NCI-H2107 treated with DMSO at 0.1 percent for 48 hours (cell line): ENCODE results near the gene ERC2.

Source experiments
- DNase-seq: peaks from one replicate; lab custom pipeline; 2025; ENCODE audit not compliant: unreplicated experiment; lab: John Stamatoyannopoulos, UW

The ERC2 gene

DNA sequence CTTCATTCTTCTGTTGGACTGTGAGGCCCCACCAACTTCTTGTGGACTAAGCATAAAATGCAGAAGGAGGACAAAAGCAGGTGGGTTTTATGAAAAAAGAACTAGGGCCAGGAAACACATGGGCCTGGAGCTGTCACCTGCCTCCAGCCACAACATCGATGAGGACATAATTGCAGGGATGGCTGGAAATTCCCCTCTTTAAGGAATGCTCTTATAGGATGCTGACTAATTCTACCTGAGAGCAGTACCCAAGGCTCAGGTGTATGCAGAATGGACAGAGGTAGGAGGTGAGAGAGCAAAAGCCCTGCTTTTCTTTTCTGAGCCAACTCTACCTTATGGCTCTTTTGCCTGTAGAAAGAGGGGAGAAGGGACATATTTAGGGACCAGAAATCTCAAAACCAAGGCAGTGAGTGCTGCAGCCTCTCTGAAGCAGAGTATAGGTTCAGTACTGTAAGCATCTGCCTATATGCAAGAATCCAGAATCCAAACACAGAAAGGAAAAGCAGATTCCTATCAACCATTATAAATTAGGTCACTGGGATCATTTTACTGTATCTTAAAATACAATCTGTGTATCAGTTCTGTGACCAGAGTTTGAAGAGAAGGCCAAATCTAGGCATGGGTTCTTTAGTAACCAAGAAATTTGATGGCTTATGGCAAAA, 775.8 kb downstream of the ERC2 start:
- DNase-seq = no peak

DNA sequence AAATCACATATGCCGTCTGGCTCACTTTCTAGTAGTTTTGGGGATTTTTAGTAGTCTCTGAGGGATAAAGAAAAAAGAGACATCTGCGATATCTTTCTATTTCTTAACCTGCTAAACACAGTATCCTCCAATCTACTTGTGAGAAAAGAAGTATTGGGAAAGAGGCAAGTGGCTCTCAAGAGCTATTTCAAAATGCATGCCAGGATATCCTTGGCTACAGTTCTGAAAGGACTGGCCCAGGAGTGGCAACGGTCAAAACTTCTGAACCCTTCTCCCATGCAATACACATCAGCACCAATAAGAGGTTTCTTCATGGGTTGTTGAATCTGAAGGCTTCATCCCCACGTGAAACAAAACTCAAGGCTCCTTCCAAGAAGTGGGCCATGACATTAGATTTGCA, 777.1 kb downstream of the ERC2 start:
- no peak for DNase-seq

DNA sequence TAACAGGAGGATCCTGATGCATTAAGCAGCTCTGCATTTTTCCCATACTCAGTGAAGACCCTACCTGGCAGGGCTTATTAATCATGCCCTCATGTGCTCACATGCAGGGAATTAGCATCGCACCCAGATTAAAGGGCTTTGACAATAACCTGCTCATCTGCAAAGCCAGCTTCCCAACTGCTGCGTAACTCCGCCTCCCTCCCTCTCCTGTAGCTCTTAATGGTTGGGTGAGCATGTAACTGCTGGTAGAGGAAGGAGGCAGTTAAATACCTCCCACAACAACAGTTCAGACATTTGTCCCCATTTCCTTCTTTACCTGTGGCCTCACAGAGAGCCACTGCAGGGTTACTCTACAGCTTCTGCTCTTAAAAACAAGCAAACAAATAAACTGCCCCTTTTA, 777.5 kb downstream of the ERC2 start:
- peak; percentile 31 for DNase-seq

DNA sequence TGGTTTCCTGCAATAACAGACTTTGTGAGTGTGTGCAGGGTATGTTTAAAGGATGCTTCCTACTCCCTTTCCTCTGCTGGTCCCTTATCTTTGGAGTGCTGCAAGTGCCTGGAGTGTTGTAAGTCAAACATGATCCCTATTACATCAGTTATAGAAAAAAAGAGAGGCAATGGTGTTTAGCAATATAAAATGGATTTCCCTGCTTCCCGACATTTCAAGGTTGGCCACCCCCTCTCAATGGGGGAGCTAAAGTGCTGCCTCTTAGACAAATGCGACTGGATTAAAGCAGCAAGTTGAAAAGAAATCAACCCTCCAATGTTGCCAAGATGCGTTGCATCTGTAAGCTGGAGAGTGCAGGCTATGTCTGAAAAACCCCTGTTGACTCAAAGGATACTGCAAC, 778.1 kb downstream of the ERC2 start:
- peak; percentile 5 for DNase-seq

DNA sequence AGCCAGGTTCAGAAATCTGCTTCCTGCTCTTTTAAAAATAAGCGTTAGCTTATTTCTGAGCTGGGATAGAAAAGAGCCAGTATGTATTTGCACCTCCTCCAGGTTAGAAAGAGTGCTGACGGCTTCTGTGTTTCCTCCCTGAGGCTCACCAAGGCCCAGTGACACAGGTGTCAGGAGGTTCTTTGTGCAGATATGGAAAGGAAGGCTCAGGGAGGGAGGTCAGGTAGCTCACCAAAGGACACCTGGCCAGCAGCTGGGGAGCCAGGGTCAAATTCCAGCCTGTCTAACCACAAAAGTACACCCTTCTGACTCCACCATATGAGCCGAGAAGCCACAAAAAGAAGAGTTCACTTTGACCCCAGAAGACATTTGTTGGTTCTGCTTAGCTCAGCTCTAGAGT, 780.1 kb downstream of the ERC2 start:
- DNase-seq = no peak

DNA sequence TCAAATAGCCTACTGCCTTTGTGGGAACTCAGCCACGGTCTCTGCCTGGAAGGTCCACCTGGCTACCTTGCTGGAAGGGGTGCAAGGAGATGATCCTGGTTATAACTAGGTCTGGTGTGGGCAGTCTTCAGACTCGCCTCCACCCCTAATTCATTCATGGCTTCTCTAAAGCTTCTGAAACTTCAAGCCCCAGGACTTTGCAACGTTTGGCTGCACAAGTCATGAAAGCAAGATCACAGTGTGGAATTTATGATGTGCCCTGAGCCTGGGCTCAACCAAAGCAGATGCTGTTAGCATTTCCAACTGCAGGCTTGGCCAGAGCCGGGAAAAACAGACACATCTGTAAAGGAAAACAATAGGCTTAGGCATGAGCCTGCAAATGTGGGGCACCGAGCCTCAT, 780.7 kb downstream of the ERC2 start:
- DNase-seq = no peak

DNA sequence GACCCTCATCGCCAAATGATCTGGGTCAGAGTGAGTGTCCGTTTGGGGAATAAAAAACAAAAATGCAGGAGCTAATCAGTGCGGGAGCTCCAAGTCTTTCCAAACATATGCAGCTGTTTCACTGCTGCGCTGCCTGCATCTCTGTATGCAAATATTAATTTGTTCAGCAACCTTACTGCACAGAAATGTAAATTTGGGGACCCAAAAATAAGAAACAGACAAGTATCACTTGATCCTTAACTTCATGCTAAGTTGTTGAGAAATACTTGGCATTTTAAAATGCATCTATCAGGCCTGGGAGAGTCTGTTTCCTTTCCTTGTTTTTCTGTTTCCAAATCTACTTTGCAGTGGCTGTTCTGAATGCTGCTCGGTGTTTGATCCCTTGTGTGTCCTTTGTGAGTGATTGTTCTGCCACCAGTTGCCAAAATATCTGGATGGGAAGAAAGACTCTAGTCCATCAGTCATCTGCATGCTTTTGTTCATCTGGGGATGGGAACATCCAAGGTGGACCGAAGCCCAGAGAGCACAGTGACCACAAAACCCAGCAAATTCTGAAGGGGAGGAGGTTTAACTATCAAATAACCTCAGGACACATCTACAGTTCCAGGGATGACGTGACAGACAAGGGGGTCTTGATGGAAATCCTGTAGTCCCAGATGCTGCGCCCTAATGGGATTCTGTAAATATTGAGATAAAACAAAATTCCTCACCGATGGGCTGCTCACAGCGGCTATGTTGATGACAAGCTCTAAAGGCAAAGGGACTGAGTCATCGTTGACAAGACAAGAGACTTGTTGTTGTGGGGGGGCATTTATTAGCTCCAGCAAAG, 781.6 kb downstream of the ERC2 start:
- DNase-seq = no peak

DNA sequence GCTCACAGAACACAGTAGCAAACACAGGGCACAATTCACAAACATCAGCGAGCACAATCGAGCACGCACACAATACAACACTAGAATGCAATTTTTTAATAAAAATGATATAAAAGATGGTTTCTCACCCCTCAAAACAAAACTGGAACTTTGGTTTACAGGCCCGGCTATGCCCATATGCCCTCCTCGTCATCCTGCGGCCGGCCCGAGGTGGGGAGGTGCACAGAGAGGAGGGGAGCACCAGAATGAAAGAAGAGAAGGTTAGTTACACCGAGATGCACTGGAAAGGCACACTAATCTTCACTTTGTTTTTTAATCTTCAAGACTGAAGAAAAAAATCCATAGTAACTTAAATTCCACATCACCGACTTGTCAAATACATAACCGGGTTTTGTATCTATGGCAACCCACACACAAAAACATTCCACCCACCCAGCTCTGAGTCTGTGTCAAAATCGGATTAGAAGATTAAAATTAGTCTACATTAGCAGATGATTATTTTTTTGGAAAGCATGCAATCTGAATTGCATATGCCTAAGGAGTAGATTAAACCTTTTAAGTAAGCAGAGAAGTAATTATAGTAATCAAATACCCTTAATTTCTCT, 784.5 kb downstream of the ERC2 start:
- DNase-seq = no peak

DNA sequence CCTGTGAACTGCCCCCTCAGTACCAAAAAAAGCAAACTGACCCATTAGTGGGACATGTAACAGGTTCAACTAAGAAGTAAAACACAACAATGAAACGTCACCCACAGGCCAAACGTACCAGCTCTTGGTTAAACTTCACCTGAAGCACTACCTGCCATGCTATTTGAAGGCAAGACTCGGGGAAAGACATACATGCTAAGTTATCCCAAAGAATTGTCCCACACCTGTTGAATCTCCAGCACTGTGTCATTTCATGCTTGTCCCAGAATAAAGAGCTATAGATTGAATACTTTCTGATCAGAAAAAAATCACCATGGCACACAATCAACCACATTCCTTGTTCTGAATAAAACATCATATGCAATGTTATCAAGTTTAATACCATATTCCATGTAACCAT, 785.8 kb downstream of the ERC2 start:
- no peak for DNase-seq

DNA sequence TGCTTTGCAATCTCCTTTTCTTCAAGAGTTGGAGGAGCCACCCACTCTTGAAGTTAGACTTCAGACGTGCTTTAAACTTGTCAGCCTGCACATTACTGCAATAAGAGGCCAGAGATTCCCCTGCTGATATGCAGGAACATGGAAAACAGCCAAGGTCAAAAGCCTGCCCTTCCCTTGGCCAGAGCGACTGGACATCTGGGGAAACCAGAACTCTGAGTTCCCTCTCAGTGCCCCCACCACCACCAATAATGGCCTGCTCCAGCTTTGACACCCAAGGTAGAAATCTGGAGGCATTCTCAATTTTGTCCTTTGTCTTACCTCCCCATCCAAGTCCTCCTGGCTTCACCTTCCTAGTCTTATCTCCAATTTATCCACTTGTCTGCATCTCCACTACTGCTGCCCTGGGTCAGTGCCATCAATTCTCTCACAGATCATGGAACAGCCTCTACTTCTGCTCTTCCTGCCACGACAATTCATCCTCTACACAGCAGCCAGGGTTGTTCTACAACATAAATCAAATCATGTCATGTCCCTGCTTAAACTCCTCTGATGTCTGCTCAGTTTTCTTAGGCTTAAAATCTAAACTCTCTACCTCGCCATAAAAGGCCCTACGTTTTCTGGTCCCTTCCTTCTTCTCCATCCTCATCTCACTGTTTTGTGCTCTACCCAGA, 789.6 kb downstream of the ERC2 start:
- DNase-seq = no peak

DNA sequence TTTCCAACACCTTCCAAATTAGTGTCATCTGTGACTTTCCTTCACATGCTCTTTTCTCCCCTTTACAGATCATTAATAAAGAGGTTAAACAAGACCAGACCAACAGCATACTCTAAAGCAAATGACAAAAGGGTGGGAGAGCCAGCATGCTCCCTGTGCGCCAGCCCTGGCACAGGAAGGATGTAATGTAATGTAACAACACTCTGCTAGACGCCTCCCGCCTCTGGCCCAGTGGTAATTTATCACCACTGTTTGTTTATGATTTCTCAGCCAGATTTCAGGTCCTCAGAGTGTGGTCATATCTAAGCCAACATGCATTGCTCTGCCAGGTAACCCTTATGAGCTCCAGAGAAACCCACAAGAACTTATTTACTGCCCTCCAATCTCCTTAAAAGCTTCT, 791.6 kb downstream of the ERC2 start:
- DNase-seq = no peak

DNA sequence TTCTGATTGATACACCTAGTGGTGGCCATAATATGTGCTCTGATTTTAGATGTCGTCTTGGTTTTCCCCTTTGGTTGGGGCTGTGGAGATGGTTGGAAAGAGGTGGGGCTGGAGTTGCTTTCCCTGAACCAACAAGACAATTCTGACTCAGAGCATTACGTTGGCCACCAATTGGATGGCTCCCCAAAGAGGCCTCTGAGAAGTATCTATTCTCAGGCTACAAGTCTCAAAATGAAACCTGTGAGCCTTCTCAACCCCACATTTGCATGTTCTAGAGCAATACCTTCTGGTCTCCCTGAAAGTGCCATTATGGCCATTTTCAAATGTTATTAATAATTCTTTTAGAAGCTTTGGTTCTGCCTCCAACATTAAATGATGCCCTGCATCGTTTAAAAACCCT, 792.8 kb downstream of the ERC2 start:
- no peak for DNase-seq

DNA sequence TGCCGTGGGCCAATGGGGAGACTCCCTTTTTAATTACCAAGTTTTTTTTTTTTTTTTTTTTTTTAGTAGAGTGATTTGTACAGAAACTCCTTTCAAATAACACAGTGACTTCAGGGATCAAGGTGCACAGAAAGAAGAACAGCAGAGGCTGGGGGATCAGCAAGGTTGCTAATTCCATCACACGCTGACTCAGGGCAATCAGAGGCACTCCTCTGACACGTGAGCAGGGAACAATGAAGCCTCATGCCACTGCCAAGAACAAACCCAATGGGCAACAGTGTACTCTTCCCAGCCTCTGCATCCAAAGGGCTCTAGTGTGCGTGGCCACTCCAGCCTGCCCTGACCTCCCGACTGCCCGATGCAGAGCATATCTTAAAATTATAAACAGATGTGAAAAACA, 794.5 kb downstream of the ERC2 start:
- DNase-seq = no peak

DNA sequence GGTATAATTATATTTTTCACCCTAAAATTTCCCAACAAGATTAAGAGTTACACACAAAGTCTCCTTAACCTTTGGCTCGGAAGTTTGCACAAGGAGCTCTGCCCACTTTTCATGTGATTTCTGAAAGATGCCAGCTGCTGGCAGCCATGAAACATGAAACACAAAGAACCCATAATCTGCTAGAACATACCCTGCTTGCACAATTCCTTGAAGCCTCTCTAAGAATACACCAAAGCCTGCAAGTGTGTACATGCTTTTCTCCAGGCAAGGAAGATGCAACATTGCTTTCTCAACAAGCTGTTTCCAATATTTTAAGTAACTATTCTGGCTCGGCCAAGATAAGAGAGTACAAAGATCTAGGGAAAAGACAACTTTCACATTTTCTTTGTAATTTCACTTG, 799.1 kb downstream of the ERC2 start:
- no peak for DNase-seq

DNA sequence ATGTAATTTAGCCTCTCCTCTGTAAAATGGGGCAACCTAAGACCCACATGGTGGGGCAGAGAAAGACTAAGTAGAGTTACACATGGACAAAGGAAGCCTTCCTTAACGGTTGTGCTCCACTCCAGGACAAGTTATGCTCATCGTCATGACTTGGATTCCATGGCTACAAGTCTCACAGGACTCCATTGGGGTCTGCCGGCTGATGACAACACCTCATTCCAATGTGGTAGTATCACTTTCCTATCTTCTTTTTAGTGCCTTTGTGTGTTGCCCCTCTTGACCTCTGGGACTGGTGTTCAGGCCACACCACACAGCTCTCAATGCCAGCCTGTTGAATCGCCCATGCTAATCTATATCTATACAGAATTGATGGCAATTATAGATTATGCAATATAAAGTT, 799.9 kb downstream of the ERC2 start:
- DNase-seq = no peak

DNA sequence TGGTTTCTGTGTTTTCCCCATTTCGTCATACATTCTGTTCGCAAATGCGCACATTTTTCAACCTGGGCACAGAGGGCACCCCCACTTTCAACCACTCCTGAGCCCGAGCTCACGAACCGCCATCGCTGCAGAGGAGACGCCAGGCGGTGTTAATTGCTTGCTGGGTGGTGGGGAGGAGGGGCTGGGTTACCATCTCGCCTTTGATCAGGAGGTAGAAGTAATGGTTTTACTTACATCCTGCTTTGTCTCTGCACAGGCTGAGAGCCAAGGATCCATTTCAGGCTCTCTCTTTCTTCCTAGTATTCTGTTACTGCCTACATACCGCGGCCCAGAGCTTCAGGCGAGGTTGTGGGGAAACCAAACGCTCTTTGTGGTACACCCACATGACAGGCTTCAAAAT, 803.9 kb downstream of the ERC2 start:
- peak; percentile 7 for DNase-seq

DNA sequence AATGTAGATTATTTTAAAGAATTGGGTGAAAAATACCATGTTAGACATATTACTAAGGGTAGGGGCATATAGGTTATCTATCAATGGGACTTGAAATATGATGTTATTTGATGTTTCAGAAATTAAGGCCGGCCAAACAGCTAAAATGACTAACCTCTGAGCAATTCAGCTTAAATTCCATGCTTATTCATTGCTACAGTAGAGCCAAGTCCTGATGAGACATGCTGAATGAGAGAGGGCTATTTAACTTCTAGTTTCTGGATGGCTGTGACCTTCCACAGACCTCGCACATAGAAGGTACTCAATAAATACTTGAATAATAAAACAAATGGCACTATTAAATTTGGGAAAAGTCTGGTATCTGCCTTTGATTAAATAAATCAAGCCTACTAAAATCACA, 805.6 kb downstream of the ERC2 start:
- DNase-seq = no peak

DNA sequence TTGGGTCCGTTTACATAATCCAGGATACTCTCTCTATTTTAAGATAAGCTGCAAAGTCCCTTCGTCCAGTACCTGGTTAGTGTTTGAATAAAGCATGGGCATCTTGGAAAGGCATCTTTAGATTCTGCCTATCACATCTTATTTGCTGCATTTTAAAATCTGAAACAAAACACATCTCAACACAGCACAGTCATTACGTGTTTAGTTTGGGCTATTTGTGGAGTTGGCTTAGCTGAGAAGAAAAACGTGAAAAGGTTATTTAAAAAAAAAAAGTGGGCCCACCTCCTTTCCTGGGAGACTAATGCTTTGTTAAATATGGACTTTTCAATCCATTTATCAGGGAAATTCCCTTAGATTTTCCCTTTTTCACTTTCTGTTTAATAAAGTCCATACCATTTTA, 806.7 kb downstream of the ERC2 start:
- DNase-seq = no peak

DNA sequence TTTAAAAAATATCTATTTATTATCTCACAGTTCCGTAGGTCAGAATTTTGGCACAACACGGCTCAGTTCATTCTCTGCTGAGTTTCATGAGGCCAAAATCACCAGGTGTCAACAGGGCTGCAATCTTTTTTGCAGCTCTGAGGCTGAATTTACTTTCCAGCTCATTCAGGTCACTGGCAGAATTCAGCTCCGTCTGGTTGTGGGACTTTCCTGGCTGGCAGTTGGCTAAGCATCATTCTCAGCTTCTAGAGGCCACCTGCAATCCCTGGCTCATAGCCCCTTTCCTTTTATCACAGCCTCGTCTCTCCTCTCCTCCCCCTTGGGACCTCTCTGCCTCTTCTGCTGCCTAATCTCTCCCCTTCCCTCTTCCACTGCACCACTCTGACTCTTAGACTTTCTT, 807.1 kb downstream of the ERC2 start:
- no peak for DNase-seq

DNA sequence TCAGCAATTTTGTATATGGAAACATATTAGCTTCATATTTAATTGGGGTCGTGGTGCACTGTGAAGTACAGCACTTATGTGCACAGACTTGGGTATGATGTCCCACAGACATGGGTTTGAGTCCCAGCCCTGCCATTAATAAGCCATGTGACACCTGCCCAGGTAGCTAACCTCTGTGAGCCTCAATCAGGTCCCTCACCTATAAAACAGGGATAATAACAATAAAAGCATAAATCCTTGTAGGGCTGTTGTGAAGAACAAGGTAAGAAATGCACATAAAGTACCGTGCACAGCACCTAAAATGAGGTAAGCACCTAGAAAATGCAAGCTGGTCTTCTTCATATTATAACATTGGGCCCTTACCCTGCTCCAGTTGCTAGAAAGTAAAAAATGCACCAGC, 807.6 kb downstream of the ERC2 start:
- no peak for DNase-seq

DNA sequence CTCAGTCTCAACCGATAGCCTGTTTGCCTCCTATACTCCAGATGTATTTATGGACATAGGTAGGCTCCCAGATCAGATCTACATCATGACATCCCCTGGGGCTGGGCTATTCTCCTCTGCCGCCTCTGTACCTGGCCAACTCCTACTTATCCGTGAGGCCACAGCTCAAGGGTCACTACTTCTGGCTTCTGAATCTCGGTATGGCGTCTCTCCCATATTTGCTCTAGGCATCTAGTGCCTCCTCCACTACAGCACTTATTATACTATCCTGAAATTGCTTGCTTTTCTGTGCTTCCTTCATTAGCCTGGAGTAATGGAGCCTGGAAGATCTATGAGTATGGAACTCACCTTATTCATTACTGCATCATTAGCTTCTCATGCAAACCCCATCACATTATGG, 808.6 kb downstream of the ERC2 start:
- DNase-seq = no peak
